ENCODE data around the gene ZNF407. TPM values are rescaled to one million over a fixed set of nuclear protein-coding genes. Genes with fewer than 3 reads are reported as not detected.

ZNF407 gene
- total RNA-seq, 2 experiments from 2014 or later: 12.3 to 12.6 TPM

- CTCF ChIA-PET: no interaction called here
- POLR2A ChIA-PET: no interaction called here
Observed at GRCh38 chr18:74804677-74805076, 207.0 kb downstream of the ZNF407 start.

DNA sequence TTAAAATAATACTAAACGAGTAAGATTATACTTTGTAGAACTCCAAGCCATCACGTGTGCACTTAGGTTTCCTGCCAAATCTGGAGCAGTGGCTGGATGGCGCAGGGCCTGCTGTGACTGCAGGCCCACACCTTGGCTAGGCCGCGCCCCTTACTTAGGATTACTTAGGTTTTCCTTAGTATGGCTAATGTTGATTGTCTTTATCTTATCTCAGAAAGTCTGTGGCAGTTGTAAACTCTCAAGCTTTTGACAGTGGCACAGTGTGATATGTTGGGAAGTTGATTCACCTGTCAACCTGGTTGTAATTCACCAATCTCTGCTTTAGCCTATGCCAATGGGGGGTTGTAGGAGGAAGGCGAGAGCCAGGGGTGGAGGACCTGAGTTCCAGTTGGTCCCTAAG lies 208.4 kb downstream of the ZNF407 start:
- POLR2A ChIA-PET: no interaction called here
- CTCF ChIA-PET: no interaction called here

DNA sequence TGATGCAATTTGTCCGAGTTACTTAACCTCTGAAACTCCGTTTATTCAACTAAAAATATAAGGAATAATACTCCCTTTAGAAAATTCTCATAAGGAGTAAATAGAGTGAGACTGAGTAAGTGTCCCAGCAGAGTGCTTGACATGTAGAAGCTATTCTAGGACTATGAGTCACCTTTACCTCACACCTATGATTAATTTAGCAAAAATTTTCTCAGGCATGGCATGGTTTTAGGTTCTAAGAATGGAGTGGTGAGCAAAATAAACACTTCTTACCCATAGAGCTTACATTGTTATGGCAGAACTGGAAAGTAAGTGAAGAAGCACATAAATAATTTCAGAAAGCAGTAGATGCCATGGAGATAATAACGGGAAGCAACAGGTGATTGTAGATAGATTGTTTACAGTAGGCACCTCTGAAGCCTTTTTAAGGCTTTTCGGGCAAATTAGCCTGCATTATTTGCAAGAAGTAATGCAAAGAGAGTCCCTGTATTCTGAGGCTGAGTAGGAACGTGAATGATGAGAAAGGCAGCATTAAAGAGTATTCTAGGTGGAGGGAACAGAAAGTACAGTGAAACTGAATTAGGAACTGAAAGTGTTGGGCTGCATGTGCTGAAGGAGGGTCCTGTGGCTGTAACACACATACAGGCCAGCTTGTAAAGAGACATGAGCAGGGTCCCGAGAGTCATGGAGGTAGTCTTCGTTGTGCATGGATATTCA lies 209.2 kb downstream of the ZNF407 start:
- POLR2A ChIA-PET: no interaction called here
- CTCF ChIA-PET: no interaction called here

- CTCF ChIA-PET: no interaction called here
- POLR2A ChIA-PET: no interaction called here
Observed at GRCh38 chr18:74817576-74817975, 219.9 kb downstream of the ZNF407 start.

- POLR2A ChIA-PET: no interaction called here
- CTCF ChIA-PET: no interaction called here
Observed at GRCh38 chr18:74818516-74819175, 221.0 kb downstream of the ZNF407 start.

- ChIA-PET CTCF (no interaction called here), POLR2A (no interaction called here)
Observed at GRCh38 chr18:74819433-74820059, 221.9 kb downstream of the ZNF407 start.

GRCh38 chr18:74820160-74820780 lies 222.6 kb downstream of the ZNF407 start:
- ChIA-PET POLR2A (no interaction called here), CTCF (no interaction called here)

GRCh38 chr18:74825460-74825859 lies 227.8 kb downstream of the ZNF407 start:
- ChIA-PET CTCF (no interaction called here), POLR2A (no interaction called here)

DNA sequence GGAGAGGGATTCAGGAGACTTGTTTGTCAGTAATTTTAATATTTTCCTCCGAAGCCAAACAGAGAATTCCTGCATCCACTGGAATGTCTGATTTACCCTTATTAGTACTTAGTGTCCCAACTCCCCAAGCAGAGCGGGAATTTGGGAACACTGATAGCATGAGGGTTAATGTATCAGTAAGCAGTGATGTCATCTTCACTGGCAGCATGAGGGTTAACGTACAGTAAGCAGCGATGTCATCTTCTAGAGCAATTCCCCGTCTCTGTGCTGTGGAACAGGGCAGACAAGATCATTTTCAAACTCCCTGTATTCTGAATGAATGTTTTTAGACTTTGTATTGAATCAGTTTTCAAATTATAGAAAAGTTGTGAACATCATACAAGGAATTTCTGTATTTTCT lies 228.9 kb downstream of the ZNF407 start:
- POLR2A ChIA-PET: no interaction called here
- CTCF ChIA-PET: no interaction called here

GRCh38 chr18:74828200-74828599 lies 230.5 kb downstream of the ZNF407 start:
- ChIA-PET CTCF (no interaction called here), POLR2A (no interaction called here)

GRCh38 chr18:74831571-74832250 lies 234.0 kb downstream of the ZNF407 start:
- ChIA-PET CTCF (no interaction called here), POLR2A (no interaction called here)

GRCh38 chr18:74832381-74832780 lies 234.7 kb downstream of the ZNF407 start:
- ChIA-PET POLR2A (no interaction called here), CTCF (no interaction called here)

GRCh38 chr18:74832999-74833398 lies 235.3 kb downstream of the ZNF407 start:
- CTCF ChIA-PET: no interaction called here
- POLR2A ChIA-PET: no interaction called here

DNA sequence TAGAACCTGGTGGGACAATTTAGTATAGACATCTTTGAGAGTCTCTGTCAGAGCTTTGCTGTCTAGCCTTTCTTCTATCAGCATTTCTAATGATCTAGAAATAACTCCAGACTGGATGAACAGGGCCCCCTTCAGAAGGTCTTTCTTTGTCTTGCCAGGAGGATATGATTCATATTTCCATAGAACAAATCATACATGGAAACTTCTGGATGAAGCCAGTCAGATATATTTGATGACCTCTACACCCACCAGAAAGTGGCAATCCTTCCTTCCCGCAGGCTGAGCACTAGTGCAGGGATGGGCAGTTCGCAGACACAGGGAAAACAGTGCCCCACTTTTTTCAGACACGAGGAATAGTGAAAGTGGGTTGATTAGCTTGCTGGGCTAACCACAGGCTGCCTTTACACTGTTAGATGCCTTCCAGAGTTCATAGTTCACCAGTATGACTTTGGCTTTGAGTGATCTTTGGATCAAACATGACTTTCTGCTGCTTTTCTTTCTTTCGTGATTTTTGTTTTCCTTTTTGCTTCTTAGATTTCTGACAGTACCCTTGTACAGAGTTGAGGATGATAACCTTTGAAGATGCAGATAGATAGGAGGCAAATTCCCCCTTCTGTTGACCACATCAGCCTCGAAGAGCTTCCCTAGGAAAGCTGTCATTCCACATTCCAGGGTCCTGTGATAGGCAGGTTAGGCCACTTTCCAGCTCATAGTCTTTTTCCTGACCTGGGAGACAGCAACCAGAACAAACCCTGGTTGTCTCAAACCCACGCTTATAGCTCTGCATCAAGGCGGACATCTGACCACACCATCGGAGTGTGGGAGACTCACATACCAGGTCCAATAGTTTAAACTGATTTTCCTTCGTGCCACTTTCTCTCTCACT lies 237.0 kb downstream of the ZNF407 start:
- ChIA-PET POLR2A (no interaction called here), CTCF (no interaction called here)

GRCh38 chr18:74836296-74837139 lies 238.8 kb downstream of the ZNF407 start:
- ChIA-PET CTCF (no interaction called here), POLR2A (interaction anchor here (0.7 kb wide), 1 partner anchor 146 kb away, joined by 6 read pairs; no protein-coding TSS in a partner anchor)

GRCh38 chr18:74840492-74841167 lies 243.0 kb downstream of the ZNF407 start:
- ChIA-PET POLR2A (no interaction called here), CTCF (no interaction called here)

DNA sequence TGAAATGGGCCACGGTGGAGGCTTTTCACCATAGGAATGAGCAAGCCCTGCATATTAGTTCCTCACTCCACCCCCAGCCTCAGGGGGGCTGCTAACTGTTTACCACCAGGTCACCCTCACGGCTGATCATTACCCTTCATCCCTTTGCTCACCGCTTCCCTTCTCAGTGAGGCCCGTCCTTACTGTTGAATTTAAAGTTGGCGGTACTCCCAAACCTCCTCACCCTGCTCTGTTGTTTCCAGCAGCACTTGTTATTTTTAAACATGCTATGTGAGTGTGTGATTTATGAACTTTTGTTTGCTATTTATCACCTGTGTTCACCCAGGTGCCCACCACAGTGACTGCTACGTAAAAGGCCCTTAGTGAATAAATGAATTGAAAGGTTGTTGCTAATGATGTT lies 243.6 kb downstream of the ZNF407 start:
- ChIA-PET CTCF (no interaction called here), POLR2A (no interaction called here)

DNA sequence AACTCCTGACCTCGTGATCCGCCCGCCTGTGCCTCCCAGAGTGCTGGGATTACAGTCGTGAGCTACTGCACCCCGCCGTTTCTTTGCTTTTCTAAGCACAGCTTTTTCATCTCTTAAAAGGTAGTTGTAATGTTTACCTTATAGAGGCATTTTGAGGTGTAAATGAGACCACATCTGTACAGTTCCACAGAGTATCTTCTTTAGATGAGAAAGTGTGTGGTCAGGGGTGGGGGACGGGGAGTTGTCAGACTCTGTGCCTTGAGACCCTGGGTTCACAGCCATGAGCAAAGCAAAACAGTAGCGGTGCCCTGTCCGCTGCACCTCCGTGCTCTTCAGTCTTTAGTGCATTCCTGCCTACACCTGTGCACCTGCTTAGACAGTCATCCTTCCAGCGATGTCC lies 251.6 kb downstream of the ZNF407 start:
- ChIA-PET POLR2A (no interaction called here), CTCF (no interaction called here)

Data from activated CD8-positive, alpha-beta memory T cell treated with anti-CD3 and anti-CD28 coated beads for 36 hours (primary cell).